Activated B cell treated with CpG ODN at 0.5 μM for 24 hours (primary cell): ENCODE results near the gene MAPK8. TPM values are rescaled to one million over a fixed set of nuclear protein-coding genes. Genes with fewer than 3 reads are reported as not detected.

Source experiments
- ATAC-seq: fragments of 200-7000 bp; cut with Tn5 transposase; one replicate; pipeline ENCODE4 v1.10.0; 2021; ENCODE audit warnings: low read depth, mild to moderate bottlenecking, moderate library complexity
- CTCF ChIA-PET: fragments of 350-600 bp; sonication (Branson Sonifier 250); formaldehyde crosslinking; loops from one replicate; lab custom pipeline; 2021; ENCODE audit warnings: antibody characterized with exemption; lab: Charles Lee
- POLR2A ChIA-PET: fragments of 350-600 bp; sonication (Branson Sonifier 250); formaldehyde crosslinking; loops from one replicate; lab custom pipeline; 2021; ENCODE audit warnings: antibody characterized with exemption; lab: Charles Lee
- DNase-seq: peaks from one replicate; pipeline ENCODE4 v3.0.0; 2022
- H3K27ac Mint-ChIP-seq: one replicate; pipeline ENCODE4 v1.8.0; 2020; ENCODE audit warnings: mixed read lengths
- H3K27me3 Mint-ChIP-seq: one replicate; pipeline ENCODE4 v1.8.0; 2021; ENCODE audit warnings: mixed read lengths
- H3K36me3 Mint-ChIP-seq: one replicate; pipeline ENCODE4 v1.8.0; 2021; ENCODE audit warnings: low read depth, mixed read lengths
- H3K4me1 Mint-ChIP-seq: one replicate; pipeline ENCODE4 v1.8.0; 2021; ENCODE audit warnings: mixed read lengths
- H3K4me3 Mint-ChIP-seq: one replicate; pipeline ENCODE4 v1.8.0; 2020; ENCODE audit warnings: mild to moderate bottlenecking, mixed read lengths
- H3K9me3 Mint-ChIP-seq: one replicate; pipeline ENCODE4 v1.8.0; 2020; ENCODE audit warnings: mixed read lengths
- CTCF ChIP-seq: fragments of 200-600 bp; IDR thresholded peaks from one replicate; pipeline ENCODE4 v1.8.0; 2022; ENCODE audit warnings: antibody characterized with exemption, mild to moderate bottlenecking
- intact Hi-C: fragments of 100-400 bp; cut with micrococcal nuclease; formaldehyde crosslinking; loops from one replicate; pipeline ENCODE4 v1.15.1; 2024
- total RNA-seq: library from RNA; stranded (reverse); gene quantifications from 2 replicates; pipeline ENCODE4 v1.2.3, GENCODE V29; 2022

Gene MAPK8
- total RNA-seq, 1 donor from 2014 or later = 25.8 TPM

- ChIA-PET POLR2A (interaction anchor here (1.5 kb wide), 1 partner anchor 292 kb away, joined by 4 read pairs; no protein-coding TSS in a partner anchor), CTCF (interaction anchor here (0.7 to 5.1 kb wide), 9 partner anchors 7 to 293 kb away, joined by 3 to 67 read pairs (median 3); no protein-coding TSS in a partner anchor)
- H3K4me1 Mint-ChIP-seq = peaks cover 3% of the 10 kb centered on the region
- H3K36me3 Mint-ChIP-seq = no peaks in the 10 kb centered on the region
- H3K27me3 Mint-ChIP-seq = no peaks in the 10 kb centered on the region
- DNase-seq (no peak), ATAC-seq (no peak)
- no peak overlapping the region for H3K27ac Mint-ChIP-seq
- no peaks in the 10 kb centered on the region for H3K9me3 Mint-ChIP-seq
- intact Hi-C loops = loop anchor here (1.0 to 2.0 kb wide), 5 partner anchors 147 to 293 kb away; partner anchors contain the start of gene ARHGAP22
- no peak overlapping the region for H3K4me3 Mint-ChIP-seq
- no peak for TF ChIP-seq CTCF
Measured at GRCh38 chr10:48363617-48364355, 57.3 kb downstream of the MAPK8 start.

- Mint-ChIP-seq H3K9me3 (no peaks in the 10 kb centered on the region), H3K4me1 (peaks cover 3% of the 10 kb centered on the region), H3K27me3 (no peaks in the 10 kb centered on the region), H3K27ac (no peak overlapping the region), H3K36me3 (no peaks in the 10 kb centered on the region), H3K4me3 (no peak overlapping the region)
- DNase-seq (no peak), ATAC-seq (no peak)
- POLR2A ChIA-PET = no interaction called here
- CTCF ChIA-PET = interaction anchor here (2.6 to 5.1 kb wide), 3 partner anchors 187 to 292 kb away, joined by 8 to 67 read pairs (median 14); no protein-coding TSS in a partner anchor
- TF ChIP-seq CTCF = no peak
- intact Hi-C loops = no loop called here
Measured at GRCh38 chr10:48364659-48365405, 58.4 kb downstream of the MAPK8 start.

GRCh38 chr10:48365668-48366067 lies 59.2 kb downstream of the MAPK8 start:
- Mint-ChIP-seq H3K27ac (no peak overlapping the region), H3K4me3 (no peak overlapping the region), H3K27me3 (no peaks in the 10 kb centered on the region), H3K4me1 (peaks cover 3% of the 10 kb centered on the region), H3K36me3 (no peaks in the 10 kb centered on the region), H3K9me3 (no peaks in the 10 kb centered on the region)
- ATAC-seq (no peak), DNase-seq (no peak)
- intact Hi-C loops = no loop called here
- POLR2A ChIA-PET = no interaction called here
- TF ChIP-seq CTCF = no peak
- CTCF ChIA-PET = interaction anchor here (0.6 to 5.1 kb wide), 3 partner anchors 291 to 1091 kb away, joined by 3 to 67 read pairs (median 14); no protein-coding TSS in a partner anchor

GRCh38 chr10:48366261-48366660 lies 59.8 kb downstream of the MAPK8 start:
- DNase-seq = no peak

More at GRCh38 chr10:48366261-48366660, 59.8 kb downstream of the MAPK8 start:
- Mint-ChIP-seq H3K9me3 (no peaks in the 10 kb centered on the region), H3K27ac (no peak overlapping the region), H3K27me3 (no peaks in the 10 kb centered on the region), H3K36me3 (no peaks in the 10 kb centered on the region), H3K4me3 (no peak overlapping the region), H3K4me1 (peaks cover 3% of the 10 kb centered on the region)
- no peak for ATAC-seq
- no peak for TF ChIP-seq CTCF
- CTCF ChIA-PET = interaction anchor here (0.6 to 1.4 kb wide), 3 partner anchors 18 to 290 kb away, joined by 3 to 14 read pairs (median 3); no protein-coding TSS in a partner anchor
- intact Hi-C loops = no loop called here
- POLR2A ChIA-PET = no interaction called here
